Measurements from ENCODE around the gene SERF2. TPM values are rescaled to one million over a fixed set of nuclear protein-coding genes. Genes with fewer than 3 reads are reported as not detected.

Gene SERF2
- total and polyA plus RNA-seq, 2 of the 13 experiments (the other 11 are each of a cell fraction or from before 2014, with no cell fraction given), result 811 to 1,257 TPM

DNA sequence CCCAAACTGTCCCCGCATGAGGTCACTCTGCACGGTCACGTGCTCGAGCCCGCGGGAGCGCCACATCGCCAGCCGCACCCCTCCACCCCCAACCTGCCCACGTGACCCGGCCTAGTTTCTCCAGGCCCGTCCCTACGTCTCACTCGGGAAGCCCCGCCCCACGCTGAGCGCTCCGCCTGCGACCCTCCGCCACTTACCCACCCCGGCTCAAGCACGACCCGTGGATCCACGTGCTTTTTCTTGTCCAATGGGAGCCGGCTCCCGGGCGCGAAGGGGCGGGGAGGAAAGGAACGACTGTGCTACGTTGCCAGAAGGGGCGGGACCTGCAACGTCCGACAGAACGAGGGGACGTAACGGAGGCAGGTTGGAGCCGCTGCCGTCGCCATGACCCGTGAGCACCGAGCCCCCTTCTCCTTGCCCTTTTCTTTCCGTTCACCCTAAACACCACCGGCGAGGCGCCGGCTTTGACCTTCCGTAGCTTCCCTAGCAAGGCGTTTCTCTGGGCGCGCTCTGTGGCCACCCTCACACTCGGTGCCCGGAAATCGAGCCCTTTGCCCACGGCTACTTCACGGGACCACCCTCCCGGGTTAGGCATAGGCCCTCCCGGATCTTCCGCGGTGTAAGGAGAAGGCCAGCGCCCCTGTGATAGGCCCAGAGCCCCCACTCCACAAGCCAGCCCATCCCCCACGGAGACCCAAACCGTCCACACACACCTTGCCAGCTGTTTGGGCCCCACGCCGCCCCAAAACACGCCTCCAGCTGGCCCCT, at the start of gene SERF2 (continued):
- TF ChIP-seq, protein P1, sequence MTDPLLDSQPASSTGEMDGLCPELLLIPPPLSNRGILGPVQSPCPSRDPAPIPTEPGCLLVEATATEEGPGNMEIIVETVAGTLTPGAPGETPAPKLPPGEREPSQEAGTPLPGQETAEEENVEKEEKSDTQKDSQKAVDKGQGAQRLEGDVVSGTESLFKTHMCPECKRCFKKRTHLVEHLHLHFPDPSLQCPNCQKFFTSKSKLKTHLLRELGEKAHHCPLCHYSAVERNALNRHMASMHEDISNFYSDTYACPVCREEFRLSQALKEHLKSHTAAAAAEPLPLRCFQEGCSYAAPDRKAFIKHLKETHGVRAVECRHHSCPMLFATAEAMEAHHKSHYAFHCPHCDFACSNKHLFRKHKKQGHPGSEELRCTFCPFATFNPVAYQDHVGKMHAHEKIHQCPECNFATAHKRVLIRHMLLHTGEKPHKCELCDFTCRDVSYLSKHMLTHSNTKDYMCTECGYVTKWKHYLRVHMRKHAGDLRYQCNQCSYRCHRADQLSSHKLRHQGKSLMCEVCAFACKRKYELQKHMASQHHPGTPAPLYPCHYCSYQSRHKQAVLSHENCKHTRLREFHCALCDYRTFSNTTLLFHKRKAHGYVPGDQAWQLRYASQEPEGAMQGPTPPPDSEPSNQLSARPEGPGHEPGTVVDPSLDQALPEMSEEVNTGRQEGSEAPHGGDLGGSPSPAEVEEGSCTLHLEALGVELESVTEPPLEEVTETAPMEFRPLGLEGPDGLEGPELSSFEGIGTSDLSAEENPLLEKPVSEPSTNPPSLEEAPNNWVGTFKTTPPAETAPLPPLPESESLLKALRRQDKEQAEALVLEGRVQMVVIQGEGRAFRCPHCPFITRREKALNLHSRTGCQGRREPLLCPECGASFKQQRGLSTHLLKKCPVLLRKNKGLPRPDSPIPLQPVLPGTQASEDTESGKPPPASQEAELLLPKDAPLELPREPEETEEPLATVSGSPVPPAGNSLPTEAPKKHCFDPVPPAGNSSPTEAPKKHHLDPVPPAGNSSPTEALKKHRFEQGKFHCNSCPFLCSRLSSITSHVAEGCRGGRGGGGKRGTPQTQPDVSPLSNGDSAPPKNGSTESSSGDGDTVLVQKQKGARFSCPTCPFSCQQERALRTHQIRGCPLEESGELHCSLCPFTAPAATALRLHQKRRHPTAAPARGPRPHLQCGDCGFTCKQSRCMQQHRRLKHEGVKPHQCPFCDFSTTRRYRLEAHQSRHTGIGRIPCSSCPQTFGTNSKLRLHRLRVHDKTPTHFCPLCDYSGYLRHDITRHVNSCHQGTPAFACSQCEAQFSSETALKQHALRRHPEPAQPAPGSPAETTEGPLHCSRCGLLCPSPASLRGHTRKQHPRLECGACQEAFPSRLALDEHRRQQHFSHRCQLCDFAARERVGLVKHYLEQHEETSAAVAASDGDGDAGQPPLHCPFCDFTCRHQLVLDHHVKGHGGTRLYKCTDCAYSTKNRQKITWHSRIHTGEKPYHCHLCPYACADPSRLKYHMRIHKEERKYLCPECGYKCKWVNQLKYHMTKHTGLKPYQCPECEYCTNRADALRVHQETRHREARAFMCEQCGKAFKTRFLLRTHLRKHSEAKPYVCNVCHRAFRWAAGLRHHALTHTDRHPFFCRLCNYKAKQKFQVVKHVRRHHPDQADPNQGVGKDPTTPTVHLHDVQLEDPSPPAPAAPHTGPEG (CRISPR knock-in tag; IDR thresholded peaks at IDR 0.05), result 0 out of 2 replicates have a peak, but pooled peaks have one; percentile 64
- TF ChIP-seq ZFY (CRISPR knock-in tag; IDR thresholded peaks at IDR 0.05) (peak; percentile 66), CEBPB (IDR thresholded peaks at IDR 0.05; ENCODE audit: borderline replicate concordance, low read depth, low read length) (no peak), ZNF180 (CRISPR knock-in tag; IDR thresholded peaks at IDR 0.05; ENCODE audit: borderline replicate concordance, low read depth) (no peak), ZNF549 (CRISPR knock-in tag; IDR thresholded peaks at IDR 0.05) (no peak), ZNF557 (CRISPR knock-in tag; IDR thresholded peaks at IDR 0.05) (0 out of 2 replicates have a peak, but pooled peaks have one; percentile 2), SAP130 (CRISPR knock-in tag; IDR thresholded peaks at IDR 0.05; ENCODE audit: low read depth) (peak; percentile 87), ZNF12 (CRISPR knock-in tag; IDR thresholded peaks at IDR 0.05) (0 out of 2 replicates have a peak, but pooled peaks have one; percentile 30), HOXA3 (CRISPR knock-in tag; IDR thresholded peaks at IDR 0.05) (peak; percentile 82), TBL1XR1 (IDR thresholded peaks at IDR 0.05; ENCODE audit: borderline replicate concordance, low read length, partially characterized antibody) (peak; percentile 56), ZNF703 (CRISPR knock-in tag; IDR thresholded peaks at IDR 0.05; ENCODE audit: borderline replicate concordance) (no peak), SP4 (CRISPR knock-in tag; IDR thresholded peaks at IDR 0.05) (peak; percentile 71; the same call in 1 of the 2 replicates), ZBTB8A (CRISPR knock-in tag; IDR thresholded peaks at IDR 0.05; ENCODE audit: borderline replicate concordance, low read depth) (no peak), ZNF749 (CRISPR knock-in tag; IDR thresholded peaks at IDR 0.05; ENCODE audit: borderline replicate concordance) (peak; percentile 70; the same call in 1 of the 2 replicates), PHF8 (CRISPR knock-in tag; IDR thresholded peaks at IDR 0.05) (peak; percentile 88), THRA (CRISPR knock-in tag; IDR thresholded peaks at IDR 0.05; ENCODE audit: borderline replicate concordance) (peak; percentile 26; the same call in 1 of the 2 replicates), ZNF292 (CRISPR knock-in tag; IDR thresholded peaks at IDR 0.05; ENCODE audit: borderline replicate concordance, low read depth) (no peak), ZNF343 (CRISPR knock-in tag; IDR thresholded peaks at IDR 0.05) (0 out of 2 replicates have a peak, but pooled peaks have one; percentile 4), NR2C2 (CRISPR knock-in tag; IDR thresholded peaks at IDR 0.05; ENCODE audit: borderline replicate concordance) (peak; percentile 39; the same call in 1 of the 2 replicates), MTA3 (CRISPR knock-in tag; IDR thresholded peaks at IDR 0.05) (no peak), ZNF776 (CRISPR knock-in tag; IDR thresholded peaks at IDR 0.05) (peak; percentile 14; the same call in 1 of the 2 replicates), ZNF580 (CRISPR knock-in tag; IDR thresholded peaks at IDR 0.05; ENCODE audit: borderline replicate concordance, low read depth) (peak; percentile 23; the same call in 1 of the 2 replicates), RXRA (CRISPR knock-in tag; IDR thresholded peaks at IDR 0.05) (peak; percentile 41; the same call in 1 of the 2 replicates)

Data from HepG2 (cell line).